ENCODE data around the gene ANO4.

ANO4 gene

DNA sequence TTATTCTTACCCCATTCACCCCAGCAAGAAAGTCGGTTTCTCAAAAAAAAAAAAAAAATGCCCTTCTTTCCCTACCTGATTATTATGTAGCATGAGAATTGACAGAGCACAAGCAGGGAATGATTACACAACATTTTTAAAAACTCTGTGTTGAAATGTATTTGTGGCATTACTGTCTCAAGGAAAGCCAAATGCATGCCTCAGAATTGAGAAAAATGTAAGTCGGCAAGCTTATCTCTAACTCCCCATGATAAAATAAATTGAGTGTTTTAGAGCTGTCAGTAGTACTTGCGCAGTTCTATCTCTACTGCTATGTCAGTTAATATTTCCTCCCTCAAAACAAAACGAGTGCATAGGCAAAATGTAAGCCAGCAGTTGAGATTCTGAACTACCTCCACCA lies 25.7 kb downstream of the ANO4 start:
- DNase-seq: no peak

DNA sequence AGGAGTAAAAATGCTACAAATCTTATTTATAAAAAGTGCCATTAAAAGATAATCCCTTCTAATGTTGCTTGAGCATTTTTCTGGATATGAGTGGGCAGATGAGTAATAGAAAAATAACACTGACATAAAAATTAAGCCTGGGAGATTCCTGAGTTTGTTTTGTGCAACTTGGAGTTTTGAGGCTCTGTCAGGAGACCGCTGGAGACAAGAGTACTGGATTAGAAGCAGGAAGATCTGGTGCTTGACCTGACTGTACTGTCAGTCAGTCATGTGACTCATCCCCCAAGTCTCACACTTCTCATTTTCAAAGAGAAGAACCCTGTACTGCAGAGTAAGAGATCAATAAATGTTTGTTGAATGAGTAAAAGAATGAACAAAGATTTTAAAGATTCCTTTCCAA lies 29.4 kb downstream of the ANO4 start:
- no peak for DNase-seq

DNA sequence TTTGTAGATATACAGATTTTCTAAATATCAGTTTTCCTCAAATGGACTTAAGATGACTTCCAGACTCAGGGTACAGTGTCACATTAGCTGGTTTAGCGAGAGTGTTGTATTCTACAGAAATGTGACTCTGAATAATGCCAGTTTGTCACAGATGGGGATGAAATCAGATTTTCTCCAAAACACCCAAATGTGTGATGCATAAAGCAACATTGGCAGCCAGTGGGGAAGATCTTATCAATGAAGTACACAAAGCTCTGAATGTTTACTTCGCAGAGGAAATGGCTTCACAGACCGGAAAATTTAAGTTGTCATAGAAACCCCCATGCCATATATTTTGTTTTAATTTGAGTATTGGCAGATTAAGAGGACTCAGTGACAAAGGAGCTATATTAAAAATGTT lies 29.9 kb downstream of the ANO4 start:
- DNase-seq: no peak

DNA sequence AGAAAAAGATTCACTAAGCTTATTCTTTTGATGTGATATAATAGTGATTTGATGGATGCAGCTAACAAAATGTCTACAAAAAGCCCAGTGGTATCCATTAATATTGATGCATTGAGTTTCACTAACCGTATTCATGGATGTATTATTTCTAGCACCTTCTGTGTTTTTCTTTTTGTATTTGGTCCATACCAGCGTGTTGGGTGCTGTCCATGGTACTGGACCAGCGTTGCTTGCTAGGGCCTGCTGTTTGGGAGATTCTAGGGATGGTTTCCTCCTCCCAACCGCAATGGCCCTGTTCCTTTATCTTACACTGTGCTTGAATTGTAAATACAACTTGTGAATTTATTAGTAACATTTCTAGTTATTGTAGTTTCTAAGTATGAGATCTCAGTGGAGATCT lies 31.7 kb downstream of the ANO4 start:
- DNase-seq: no peak

DNA sequence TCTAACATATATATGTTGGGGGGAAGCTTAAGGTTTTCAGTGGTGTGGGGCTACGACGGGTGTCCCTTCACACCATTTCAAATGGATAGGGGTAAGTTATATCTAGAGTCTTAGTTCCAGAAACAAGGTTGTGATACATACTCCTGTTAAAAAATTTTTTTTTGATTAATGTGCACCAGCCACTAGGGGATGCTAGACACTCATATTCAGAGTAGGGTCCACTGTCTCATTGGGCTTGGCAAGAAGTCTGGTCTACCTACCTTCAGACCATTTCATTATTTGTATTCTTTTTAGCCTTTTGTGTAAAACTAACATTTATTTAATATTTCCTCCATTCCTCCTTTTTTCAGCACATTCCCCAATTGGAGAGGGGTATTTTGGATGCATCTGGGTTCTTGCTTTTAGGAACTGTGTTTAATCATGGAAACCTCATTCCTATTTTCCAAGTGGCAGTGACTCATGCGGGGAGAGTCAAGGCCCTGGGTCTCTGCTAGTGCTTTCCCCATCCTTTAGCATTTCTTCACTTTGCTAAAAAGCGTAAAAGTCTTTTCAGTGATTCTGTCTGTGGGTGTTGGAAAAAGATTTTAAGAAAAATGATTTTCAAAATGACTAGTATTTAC lies 33.4 kb downstream of the ANO4 start:
- no peak for DNase-seq

DNA sequence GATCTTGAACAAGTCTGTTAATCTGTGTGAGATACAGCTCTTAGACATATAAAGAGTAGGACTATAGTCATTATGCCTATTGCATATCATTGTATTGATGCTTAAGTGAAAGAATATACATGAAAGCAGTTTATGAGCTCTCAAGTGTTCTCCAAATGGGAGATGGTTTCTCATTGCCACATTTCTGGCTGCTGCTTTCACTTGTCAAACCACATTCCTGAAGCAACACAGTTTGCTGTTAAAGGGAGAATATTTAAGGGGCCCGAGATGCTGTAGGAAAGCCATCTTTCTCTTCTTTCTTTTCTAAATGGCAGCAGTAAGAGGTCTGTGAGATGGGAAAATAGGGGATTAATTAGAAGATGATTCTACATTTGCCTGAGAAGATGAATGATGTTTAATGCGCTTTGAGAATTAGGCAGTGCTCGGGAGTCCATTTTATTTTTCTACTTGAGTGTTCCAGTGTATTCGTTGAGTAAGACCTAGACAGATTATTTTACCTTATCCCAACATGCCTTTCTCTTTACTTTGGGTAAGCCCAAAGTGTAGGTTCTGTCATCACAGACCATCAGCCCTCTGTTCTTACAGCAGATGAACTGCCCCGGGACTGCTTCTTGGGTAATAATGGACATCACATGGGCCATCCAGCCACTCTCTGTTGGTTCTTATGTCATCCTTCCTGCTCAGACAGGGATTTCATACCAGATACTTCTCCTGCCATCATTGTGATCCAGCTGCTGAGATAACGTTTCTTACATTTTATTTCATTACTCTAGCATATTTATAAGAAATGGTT lies 35.6 kb downstream of the ANO4 start:
- no peak for DNase-seq

DNA sequence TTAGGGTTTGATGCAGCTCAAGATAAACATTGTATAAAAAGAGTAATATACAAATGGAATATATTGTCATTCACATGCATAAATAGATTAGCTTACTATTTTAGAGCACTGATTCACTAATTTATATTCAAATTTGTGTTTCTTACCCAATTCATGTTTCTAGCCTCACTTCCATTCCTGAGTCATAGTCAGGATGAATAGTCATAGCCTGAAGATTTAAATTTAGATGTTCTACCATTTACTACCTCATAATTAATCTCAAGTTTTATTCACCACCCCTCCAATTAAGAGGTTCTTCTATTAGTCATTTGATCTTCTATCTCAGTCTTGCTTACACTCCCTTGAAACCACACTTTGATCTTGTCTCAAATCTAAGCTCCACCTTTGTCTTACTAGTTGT lies 38.7 kb downstream of the ANO4 start:
- DNase-seq: no peak

DNA sequence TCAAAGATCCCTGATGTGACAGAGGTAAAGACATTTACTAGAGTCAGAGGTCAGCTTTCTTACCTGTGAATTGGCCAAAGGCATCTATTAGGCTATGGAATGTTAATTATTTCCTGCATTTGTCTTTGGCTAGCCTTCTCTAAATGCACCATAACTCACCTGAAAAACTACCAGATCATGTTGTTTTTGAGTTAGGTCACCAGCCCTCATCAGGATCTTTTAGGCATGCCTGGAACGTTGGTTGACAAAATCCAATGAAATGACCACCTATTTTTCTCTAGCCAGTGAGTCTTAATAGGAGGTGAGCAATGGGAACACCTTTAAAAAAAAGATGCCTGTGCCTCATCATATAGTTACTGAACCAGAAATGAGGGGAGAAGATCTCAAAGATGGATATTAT lies 46.2 kb downstream of the ANO4 start:
- no peak for DNase-seq

DNA sequence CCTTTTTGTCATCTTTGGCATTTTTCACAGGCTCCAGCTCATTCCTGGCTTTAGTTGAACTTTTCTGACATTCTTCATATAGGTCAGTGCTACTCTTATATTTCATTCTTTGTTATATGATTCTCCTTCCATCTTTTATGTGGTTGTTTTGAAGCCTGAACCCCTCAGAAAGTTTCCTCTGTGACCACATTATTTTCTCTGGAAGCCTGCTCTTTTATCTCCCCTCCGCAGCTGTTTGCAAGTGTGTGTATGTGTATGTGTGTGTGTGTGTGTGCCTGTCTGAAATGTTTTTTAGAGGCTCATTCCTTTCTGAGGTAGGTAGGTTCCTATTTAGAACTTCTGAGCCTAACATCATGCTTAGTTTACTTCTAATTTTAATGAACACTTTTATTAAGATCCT lies 47.6 kb downstream of the ANO4 start:
- DNase-seq: no peak

DNA sequence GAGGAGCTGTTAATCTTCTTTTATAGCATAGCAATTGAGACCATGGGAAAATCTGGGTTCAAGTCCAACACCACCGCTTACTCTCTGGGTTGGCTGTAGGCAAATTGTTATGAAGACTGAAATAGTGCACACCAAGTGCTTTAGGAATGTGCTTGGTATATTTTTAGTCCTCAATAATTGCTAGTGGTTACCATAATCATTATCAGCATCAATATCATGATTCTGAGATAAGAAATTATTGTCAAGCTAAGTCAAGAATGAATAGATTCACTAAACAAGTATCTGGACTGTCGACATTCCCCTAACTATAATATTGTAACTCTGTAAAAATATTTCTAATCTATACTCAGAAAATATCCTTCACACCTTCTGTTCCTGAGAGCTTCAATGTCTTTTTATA lies 48.5 kb downstream of the ANO4 start:
- no peak for DNase-seq

DNA sequence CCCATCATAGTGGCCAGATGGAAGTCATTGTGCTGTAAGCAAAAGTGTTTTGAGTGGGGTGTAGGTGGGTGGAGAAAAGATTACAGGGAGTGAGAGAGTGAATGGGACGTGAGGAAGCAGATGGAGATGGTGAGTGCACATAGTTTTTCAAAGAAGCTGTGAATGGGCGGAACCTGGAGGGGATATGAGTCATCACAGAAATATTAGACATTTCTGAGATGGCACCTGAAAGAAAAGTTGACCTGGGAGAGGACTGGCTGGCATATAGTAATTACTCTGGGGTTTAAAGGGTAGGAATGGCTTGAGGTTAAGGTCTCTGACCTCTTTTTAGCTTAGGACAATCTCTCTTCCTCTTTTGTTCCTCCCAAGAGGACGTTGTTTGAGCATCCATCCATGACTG lies 50.5 kb downstream of the ANO4 start:
- DNase-seq: no peak

DNA sequence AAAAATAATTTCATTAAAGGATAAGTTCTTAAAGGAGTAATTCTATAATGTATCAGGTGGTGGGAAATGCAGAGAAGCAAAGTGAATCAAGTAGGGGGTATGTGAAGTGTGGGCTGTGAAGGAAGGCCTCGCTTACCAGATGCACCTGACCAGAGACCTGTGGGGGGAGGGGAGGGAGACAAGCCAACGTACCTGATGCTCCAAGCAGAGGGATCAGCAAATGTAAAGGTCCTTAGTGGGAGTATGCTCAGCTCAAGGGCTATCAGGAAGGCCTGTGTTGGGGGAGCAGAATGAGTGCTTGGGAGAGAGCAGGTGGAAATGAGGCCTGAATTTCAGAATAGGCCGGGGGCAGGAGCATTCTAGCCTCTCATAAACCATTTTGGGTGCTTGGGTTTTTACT lies 57.1 kb downstream of the ANO4 start:
- no peak for DNase-seq

DNA sequence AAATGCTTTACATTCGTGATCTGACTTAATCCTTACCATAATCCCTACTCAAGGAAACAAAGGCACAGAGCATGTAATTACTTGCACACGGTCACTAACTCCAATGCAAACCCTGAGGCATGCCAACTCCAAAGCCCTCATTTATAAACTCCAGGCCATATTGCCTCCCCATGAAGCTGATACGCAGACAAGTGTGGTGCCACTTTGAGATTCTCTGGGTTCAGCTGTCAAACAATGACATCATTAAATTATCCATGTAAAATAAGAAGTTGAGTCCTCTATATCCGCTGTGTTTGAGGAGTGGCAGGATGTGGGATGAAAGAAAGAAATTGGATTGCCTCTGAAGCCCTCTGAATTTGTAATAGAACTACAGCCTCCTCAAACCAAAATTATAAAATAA lies 62.8 kb downstream of the ANO4 start:
- DNase-seq: no peak

DNA sequence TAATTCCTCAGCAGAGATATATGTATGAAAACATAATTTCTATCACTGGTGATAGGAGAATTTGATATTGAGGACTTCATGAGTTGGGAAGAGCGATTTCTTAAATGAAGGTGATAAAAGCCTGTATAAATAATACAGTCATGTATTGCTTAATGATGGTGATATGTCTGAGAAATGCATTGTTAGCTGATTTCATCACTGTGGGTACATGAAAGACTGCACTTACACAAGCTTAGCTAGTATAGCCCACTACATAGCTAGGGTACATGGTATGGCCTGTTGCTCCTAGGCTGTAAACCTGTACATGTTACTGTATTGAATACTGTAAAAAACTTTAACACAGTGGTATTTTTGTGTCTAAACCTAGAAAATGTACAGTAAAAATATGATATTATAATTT lies 63.4 kb downstream of the ANO4 start:
- no peak for DNase-seq

DNA sequence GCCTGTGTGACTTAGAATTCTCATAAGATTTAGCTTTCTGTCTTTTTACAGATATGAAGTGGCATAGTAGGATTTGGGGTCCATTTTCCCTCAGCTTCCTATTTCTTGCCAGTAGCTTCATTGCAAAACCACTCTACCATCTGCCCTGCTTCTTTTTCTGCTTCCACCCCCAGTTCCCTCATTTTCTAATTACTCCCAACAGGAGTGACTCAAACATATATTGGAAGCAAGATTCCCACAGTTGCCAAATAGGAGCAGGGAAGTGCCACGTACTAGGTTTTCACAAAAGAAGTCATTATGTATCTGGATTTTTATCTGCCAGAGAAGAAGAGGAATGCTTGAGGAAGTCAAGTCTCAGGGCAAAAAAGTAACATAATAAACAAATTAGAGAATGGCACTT lies 64.1 kb downstream of the ANO4 start:
- DNase-seq: no peak

DNA sequence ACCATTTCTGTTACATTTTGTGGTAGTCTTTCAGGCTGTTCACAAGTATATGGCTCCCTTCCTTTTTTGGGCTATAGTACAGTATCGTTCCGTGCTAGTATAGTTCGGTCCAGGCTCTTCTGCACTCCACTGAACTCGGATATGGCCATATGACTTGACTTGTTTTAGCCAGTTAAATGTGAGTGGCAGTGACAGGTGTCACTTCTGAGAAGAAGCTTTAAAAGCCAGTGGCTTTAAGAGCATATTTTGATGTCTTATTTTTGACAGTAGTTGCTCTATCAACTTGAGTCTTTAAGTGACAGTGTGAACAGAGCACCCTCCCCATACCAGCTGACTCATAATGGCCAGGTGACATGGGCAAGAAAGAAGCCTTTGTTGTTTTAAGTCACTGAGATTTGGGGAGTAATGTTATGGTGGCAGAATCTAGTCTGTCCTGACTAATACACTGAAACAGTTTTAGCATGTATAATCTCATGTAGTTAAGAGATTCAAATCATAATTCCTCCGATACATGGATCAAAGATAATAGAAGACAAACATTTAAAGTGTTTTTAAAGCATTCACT lies 64.6 kb downstream of the ANO4 start:
- DNase-seq: no peak

DNA sequence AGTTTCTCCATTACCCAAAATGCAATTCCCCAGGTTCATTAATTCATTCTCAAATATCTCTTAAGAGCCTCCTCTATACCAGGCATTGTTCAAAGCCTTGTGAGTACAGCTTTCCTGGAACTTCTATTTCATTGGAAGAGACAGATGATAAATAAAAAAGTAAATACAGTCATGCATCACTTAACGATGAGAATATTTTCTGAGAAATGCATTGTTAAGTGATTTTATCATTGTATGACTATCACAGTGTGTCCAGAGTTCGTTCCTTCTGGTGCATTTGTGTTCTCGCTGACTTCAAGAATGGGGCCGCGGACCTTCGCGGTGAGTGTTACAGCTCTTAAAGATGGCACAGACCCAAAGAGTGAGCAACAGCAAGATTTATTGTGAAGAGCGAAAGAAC lies 66.0 kb downstream of the ANO4 start:
- no peak for DNase-seq

DNA sequence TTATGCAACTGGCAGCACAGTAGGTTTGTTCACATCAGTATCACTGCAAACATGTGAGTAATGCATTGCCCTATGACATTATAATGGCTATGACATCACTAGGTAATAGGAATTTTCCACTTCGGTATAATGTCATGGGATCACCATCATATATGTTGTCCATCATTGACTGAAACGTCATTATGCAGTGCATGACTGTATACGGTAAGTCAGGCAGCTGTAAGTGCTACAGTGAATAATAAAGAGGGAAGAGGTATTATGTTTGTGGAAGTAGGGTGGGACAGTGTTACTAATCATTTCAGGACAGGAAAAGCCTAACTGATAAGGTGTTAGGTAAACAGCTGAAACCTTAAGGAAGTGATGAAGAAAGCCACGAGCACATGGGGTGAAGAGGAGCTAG lies 68.1 kb downstream of the ANO4 start:
- no peak for DNase-seq

DNA sequence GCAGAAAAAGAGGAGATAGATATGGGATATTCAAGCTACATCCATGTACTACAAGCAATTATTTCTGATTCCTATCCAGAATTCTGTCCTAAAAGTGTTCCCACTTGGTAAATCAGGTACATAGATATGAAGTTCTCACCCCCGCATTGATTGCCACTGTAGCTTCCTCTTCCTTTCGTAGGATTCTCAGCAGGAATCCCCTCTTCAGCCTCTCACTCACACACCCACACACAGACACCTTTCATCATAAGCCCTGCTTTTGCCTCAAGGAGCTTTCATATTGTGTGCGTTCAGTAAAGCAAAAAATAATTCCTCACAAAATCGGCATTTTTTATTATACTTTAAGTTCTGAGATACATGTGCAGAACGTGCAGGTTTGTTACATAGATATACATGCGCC lies 69.8 kb downstream of the ANO4 start:
- no peak for DNase-seq

DNA sequence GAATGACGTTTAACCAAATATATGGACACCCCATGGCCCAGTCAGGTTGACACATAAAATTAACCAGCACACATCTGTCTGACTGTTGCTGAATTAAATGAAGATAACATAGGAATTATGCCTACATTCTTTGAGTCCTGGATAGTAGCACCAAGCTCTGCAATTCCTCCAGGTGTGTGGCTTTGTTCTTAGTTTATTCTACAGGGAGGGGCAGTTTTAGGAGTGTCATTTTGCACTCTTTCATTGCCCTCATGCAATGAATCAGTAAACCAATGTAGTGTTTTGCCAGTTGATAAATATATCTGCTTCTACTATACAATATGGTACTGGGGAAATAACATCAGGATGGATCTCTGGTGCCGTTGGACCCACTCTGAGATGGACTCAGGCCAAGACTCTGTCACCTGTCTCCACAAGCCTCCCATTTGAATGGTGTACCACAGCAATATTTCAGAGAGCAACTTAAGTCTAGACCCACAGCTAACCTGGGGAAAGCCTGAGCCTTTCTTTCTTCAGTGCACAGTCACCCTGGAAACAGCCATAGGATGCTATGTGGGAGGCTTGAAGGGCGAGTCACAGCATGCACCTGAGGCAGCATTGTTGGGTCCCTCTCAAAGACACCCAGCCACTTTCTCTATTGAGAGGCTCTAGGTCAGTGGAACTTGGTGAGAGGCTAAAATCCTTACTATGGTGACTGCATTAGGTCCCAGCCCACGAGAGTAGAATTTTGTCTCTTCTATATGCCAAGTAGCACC lies 73.2 kb downstream of the ANO4 start:
- no peak for DNase-seq

DNA sequence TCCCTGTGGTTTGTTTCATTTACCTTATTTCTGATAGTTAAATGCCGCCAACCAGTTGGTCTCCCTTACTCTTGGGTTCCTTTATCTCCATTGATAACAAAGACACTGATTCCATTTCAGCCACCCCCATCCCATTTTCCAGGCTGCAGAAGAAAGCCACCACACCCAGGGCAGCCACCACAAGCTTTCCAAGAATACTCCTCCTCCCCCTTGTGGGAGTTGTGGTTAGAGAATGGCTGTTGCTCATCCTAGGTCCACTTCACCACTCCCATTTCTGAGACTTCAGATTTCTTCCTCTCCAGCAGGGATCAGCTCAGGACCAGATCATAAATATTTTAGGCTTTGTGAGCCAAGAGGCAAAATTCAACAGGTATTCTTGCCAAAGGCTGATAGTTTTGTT lies 73.9 kb downstream of the ANO4 start:
- no peak for DNase-seq

DNA sequence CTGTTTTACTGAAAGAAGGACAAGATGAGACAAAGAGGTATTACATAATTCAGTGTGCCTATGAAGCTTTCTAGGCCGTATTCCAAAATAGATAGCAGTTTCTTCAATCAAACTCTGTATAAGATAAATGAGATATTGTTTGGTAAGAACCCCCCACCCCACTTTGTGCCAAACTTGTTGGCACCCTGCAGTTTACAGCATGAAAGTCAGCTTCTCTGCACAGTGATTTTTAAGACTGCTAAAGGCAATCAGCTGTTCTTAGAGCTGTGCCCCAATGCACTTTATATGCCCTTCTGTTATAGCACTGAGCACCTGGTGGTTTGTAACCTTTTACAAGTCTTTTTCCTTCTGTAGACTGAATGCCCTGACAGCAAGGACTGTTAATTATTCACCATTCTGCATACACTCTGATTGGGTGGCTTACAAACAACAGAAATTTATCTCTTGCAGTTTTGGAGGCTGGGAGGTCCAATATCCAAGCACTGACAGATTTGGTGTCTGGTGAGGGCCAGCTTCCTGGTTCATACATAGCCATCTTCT lies 76.7 kb downstream of the ANO4 start:
- DNase-seq: no peak

DNA sequence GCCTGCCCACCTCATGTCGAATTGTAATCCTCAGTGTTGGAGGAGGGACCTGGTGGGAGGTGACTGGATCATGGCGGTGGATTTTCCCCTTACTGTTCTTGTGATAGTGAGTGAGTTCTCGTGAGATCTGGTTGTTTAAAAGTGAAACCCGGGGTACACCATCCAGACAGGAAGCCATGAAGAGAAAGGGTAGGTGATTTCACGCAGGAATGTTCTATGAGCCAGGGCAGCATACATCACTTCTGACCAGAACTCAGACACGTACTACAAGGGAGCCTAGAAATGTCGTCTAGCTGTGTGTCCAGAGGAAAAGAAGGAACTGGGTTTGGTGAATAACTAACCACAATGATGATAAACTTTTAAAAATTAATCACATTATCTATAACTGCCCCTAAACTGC lies 80.6 kb downstream of the ANO4 start:
- no peak for DNase-seq

DNA sequence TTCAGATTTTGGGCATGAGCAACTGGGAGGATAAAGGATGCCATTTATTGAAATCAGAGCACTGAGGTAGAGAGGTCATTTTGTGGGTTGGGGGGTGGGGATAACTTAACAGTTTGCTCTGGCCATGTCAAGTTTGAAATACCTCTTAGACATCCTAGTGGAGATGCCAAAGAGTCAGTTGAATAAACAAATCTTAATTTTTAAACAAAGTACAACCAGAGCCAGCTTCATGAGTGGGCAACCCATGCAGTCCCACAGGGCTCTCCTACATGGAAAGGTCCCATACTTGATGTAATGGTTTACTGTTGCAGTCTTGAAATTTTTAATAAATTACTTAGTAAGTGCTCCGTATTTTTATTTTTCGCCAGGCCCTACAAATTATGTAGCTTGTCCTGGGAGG lies 81.2 kb downstream of the ANO4 start:
- no peak for DNase-seq

Data from NK-92 treated with Interleukin-12 subunit alpha and Interleukin-12 subunit beta, amount 100 ng/mL, for 24 hours (cell line).